GM13976 (cell line): ENCODE data around the gene RNF19B.
"Not testable (repeated sequence)": the region's sequence is repeated elsewhere in the genome, so short reads cannot be mapped to it uniquely, and the experiment has no call there.

ENCODE experiments used
- DNase-seq: peaks from one replicate; pipeline ENCODE4 v3.0.0; 2012; ENCODE audit warnings: low spot score
- CTCF ChIP-seq: IDR thresholded peaks from 2 replicates; pipeline ENCODE4 v1.5.1; 2012; ENCODE audit warnings: borderline replicate concordance, mild to moderate bottlenecking; ENCODE audit not compliant: insufficient read depth; ENCODE audit errors: extremely low read depth, missing control alignments, control extremely low read depth
- in situ Hi-C: fragments of 300-500 bp; cut with MboI; formaldehyde crosslinking; loops from one replicate; pipeline ENCODE4 v1.12.0; 2022; ENCODE audit warnings: low sequenced_read_pairs, mixed read lengths, inconsistent platforms; ENCODE audit not compliant: unreplicated experiment

The RNF19B gene

DNA sequence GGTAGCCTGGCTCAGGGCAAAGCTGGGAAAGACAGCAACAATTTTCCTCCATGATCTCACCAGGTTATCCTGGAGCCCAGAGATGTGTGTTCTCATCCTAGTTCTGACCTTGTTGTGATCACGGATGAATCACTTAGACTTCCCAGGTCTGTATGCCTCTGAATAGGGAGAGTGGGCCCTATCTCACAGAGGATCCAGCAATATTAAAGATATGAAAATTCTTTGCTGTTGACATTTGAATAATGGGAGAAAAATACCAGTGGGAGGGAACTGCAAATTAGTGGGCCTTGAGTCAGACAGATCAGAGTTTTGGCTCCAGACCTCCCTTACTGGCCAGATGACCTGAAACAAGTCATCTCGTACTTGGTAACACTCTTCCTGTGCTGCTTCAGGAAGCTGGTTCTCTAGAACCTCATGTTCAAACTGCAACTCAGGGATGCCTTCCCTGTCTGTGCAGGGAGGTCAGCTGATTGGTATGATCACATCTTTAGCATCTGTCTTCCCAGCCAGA is 32.8 kb upstream of the RNF19B start:
- in situ Hi-C loops = no loop called here
- DNase-seq = no peak
- no peak for TF ChIP-seq CTCF

DNA sequence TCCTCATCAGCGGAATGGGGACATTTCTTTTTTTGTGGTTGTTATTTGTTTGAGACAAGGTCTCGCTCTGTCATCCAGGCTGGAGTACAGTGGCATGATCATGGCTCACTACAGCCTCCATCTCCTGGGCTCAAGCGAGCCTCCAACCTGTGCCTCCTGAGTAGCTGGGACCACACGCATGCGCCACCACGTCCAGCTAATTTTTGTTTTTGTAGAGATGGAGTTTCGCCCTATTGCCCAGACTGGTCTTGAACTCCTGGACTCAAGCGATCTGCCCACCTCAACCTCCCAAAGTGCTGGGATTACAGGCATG is 28.7 kb upstream of the RNF19B start:
- DNase-seq, in situ Hi-C loops: not testable (repeated sequence)

GRCh38 chr1:32992489-32993323 is 28.1 kb upstream of the RNF19B start:
- peak; percentile 80 for DNase-seq
- TF ChIP-seq CTCF = no peak
- in situ Hi-C loops = no loop called here

GRCh38 chr1:32991819-32992488 is 27.3 kb upstream of the RNF19B start:
- DNase-seq = peak; percentile 45
- in situ Hi-C loops = no loop called here
- TF ChIP-seq CTCF = no peak

DNA sequence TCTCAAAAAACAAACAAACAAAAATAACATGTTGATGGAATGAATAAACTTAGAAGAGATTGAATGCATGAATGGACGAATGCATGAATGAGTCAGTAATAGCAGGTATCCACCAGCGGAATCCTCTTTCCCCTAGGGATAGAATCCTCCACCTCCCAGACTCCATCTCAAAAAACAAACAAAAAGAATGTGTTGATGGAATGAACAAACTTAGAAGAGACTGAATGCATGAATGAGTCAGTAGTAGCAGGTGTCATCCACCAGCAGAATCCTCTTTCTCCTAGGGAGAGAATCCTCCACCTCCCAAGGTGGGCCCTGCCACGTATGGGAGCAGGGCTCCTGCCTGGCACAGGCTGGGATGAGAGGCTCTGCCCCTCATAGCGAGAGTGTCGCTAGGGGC is 26.8 kb upstream of the RNF19B start:
- DNase-seq = no peak
- no peak for TF ChIP-seq CTCF
- in situ Hi-C loops = no loop called here

- no peak for DNase-seq
- no peak for TF ChIP-seq CTCF
- in situ Hi-C loops = no loop called here
Measured at GRCh38 chr1:32990887-32991286, 26.3 kb upstream of the RNF19B start.

DNA sequence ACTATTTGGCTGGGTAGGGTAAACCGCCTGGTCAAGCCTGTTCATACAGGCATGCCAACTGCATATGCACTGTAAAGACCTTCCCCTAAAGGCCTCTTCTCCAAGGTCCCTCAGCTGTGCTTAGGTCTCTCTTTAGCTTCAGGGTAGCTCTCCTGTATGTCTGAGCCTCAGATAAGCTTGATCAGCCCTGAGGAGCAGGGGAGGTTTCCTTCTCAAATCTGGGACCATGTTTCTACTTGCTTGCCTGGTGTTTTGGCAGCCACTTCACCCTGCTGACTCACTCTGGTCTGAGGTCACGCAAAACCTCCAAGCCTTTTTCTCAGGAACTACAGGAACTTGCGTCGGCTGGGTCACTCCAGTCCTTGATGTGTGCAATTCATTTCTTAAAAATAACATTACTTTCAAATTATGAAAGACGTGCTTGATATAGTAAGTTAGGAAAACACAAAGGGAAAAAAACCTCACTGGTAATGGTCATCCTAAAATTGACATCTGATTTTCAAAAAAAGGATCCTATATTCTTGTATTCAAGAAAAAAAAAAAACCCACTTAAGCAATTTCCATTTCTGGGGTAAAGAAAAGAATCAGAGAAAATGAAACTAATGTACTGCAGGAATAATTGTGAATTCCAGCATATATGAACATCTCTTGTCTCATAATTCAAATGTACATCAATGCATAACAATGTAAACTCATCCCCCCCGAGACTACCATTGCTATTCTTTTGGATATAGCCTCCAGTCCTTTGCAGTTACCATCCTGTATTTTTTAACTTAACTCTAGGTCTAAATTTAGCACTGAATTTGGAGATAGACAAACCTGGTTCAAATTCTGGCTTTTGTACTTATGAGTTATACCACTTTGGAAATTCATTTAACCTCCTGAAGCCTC is 24.8 kb upstream of the RNF19B start:
- in situ Hi-C loops = no loop called here
- no peak for TF ChIP-seq CTCF
- no peak for DNase-seq
